B cell (primary cell): ENCODE data around the gene C20orf144. TPM values are rescaled to one million over a fixed set of nuclear protein-coding genes. Genes with fewer than 3 reads are reported as not detected.

Experiments
- ATAC-seq: fragments of 200-7000 bp; cut with Tn5 transposase; one replicate; pipeline ENCODE4 v1.10.0; 2021; ENCODE audit warnings: low read depth, mild to moderate bottlenecking, moderate number of reproducible peaks, moderate library complexity
- CTCF ChIA-PET: fragments of 350-600 bp; sonication (Branson Sonifier 250); formaldehyde crosslinking; loops from one replicate; lab custom pipeline; 2021; ENCODE audit warnings: antibody characterized with exemption, inconsistent platforms; lab: Charles Lee
- POLR2A ChIA-PET: fragments of 350-600 bp; sonication (Branson Sonifier 250); formaldehyde crosslinking; loops from one replicate; lab custom pipeline; 2021; ENCODE audit warnings: antibody characterized with exemption; lab: Charles Lee
- DNase-seq: peaks from one replicate; pipeline ENCODE4 v3.0.0; 2013
- H2AFZ ChIP-seq: 2 replicates; pipeline ENCODE4 v1.6.1; 2012; ENCODE audit warnings: mild to moderate bottlenecking, low read depth, low read length; ENCODE audit not compliant: insufficient read depth, poor library complexity, severe bottlenecking
- H3K27ac ChIP-seq, 2 donors: 1 replicate in 1 of 2; 2 replicates in 1 of 2; pipeline ENCODE4 v1.5.1; 2012 to 2013; ENCODE audit warnings: low read length in 2 of 2, mild to moderate bottlenecking in 2 of 2, moderate library complexity in 1 of 2
- H3K27me3 ChIP-seq, 4 experiments: fragments of 200-600 bp in 1 of 4; sonication (generic) in 1 of 4; replicated peaks in 1 of 4; 1 replicate in 2 of 4; 2 replicates in 2 of 4; pipeline versions ENCODE4 v1.6.1 to v1.7.0; 2013 to 2016; ENCODE audit warnings: low read length in 3 of 4, mild to moderate bottlenecking in 2 of 4, mixed read lengths in 1 of 4, moderate library complexity in 1 of 4; ENCODE audit not compliant: insufficient read depth in 4 of 4, control insufficient read depth in 3 of 4; ENCODE audit errors: control extremely low read depth in 1 of 4
- H3K36me3 ChIP-seq, 2 experiments: replicated peaks in 1 of 2; 1 replicate in 1 of 2; 2 replicates in 1 of 2; pipeline versions ENCODE4 v1.6.1 to v1.7.1; 2013; ENCODE audit warnings: low read length in 1 of 2; ENCODE audit not compliant: insufficient read depth in 2 of 2, control insufficient read depth in 1 of 2; ENCODE audit errors: control extremely low read depth in 1 of 2, extremely low read depth in 1 of 2
- H3K4me1 ChIP-seq, 2 donors: fragments of 200-600 bp in 1 of 2; sonication (generic) in 1 of 2; 1 replicate in 1 of 2; 2 replicates in 1 of 2; pipeline versions ENCODE4 v1.5.1 to v1.6.1; 2013 to 2017; ENCODE audit warnings: low read length in 2 of 2; ENCODE audit not compliant: control insufficient read depth in 2 of 2, insufficient read depth in 2 of 2
- H3K4me2 ChIP-seq: replicated peaks from 2 replicates; pipeline ENCODE3; 2012; ENCODE audit warnings: mild to moderate bottlenecking, low read depth, low read length; ENCODE audit not compliant: poor library complexity, severe bottlenecking
- H3K4me3 ChIP-seq, 5 experiments: fragments of 200-600 bp in 1 of 5; sonication (generic) in 1 of 5; 1 replicate in 3 of 5; 2 replicates in 2 of 5; pipeline versions ENCODE4 v1.5.1 to v1.7.0; 2011 to 2016; ENCODE audit warnings: low read length in 4 of 5, mild to moderate bottlenecking in 4 of 5, low read depth in 2 of 5, control low read depth in 1 of 5, moderate library complexity in 1 of 5; ENCODE audit not compliant: insufficient read depth in 1 of 5; ENCODE audit errors: control extremely low read depth in 1 of 5, extremely low read depth in 1 of 5
- H3K79me2 ChIP-seq: fragments of 200-600 bp; sonication (generic); one replicate; pipeline ENCODE4 v1.6.0; 2016; ENCODE audit warnings: low read length; ENCODE audit not compliant: control insufficient read depth, insufficient read depth
- H3K9ac ChIP-seq: fragments of 200-600 bp; sonication (generic); 2 replicates; pipeline ENCODE4 v1.6.1; 2017; ENCODE audit warnings: mild to moderate bottlenecking, low read length, moderate library complexity
- H3K9me3 ChIP-seq, 3 donors: one replicate each; pipeline versions ENCODE4 v1.6.1 to v1.7.1; 2013; ENCODE audit warnings: low read length in 2 of 3; ENCODE audit not compliant: control insufficient read depth in 2 of 3, insufficient read depth in 1 of 3; ENCODE audit errors: control extremely low read depth in 1 of 3
- H4K20me1 ChIP-seq: 2 replicates; pipeline ENCODE4 v1.6.0; 2012; ENCODE audit warnings: mild to moderate bottlenecking, low read length; ENCODE audit not compliant: insufficient read depth, control insufficient read depth, poor library complexity, severe bottlenecking
- H3K27ac Mint-ChIP-seq: one replicate; pipeline ENCODE4 v1.8.0; 2021; ENCODE audit warnings: mixed read lengths
- H3K27me3 Mint-ChIP-seq: one replicate; pipeline ENCODE4 v1.8.0; 2021; ENCODE audit warnings: mixed read lengths
- H3K4me1 Mint-ChIP-seq: one replicate; pipeline ENCODE4 v1.8.0; 2021; ENCODE audit warnings: mixed read lengths
- H3K4me3 Mint-ChIP-seq: one replicate; pipeline ENCODE4 v1.8.0; 2021; ENCODE audit warnings: mixed read lengths
- H3K9me3 Mint-ChIP-seq: one replicate; pipeline ENCODE4 v1.8.0; 2022; ENCODE audit warnings: mixed read lengths; ENCODE audit not compliant: insufficient read depth
- EZH2 ChIP-seq: IDR thresholded peaks from 2 replicates; pipeline ENCODE4 v1.6.1; 2012; ENCODE audit warnings: borderline replicate concordance, low read depth, mild to moderate bottlenecking, moderate library complexity, low read length; ENCODE audit not compliant: insufficient read depth, poor library complexity, severe bottlenecking
- WGBS: methylation state at CpG from one replicate; pipeline ENCODE4 v1.1.5; 2013; ENCODE audit warnings: missing lambda C conversion rate; ENCODE audit not compliant: insufficient coverage; 5-methylcytosine and 5-hydroxymethylcytosine counted together
- intact Hi-C: fragments of 100-400 bp; cut with micrococcal nuclease; formaldehyde crosslinking; loops from one replicate; pipeline ENCODE4 v1.10.0; 2022
- polyA plus RNA-seq: library from polyadenylated mRNA; depleted of rRNA; stranded (reverse); fragments of >200 nt; gene quantifications from 2 replicates; pipeline ENCODE4 v1.2.3, GENCODE V29; 2012
- total RNA-seq, 2 donors: library from RNA; stranded (reverse); fragments of 120-200 nt in 1 of 2; gene quantifications; 1 replicate in 1 of 2; 2 replicates in 1 of 2; pipeline versions ENCODE4 v1.2.3 to v1.2.4, GENCODE V29; 2013 to 2022
- TF ChIP-seq, protein P1 (sequence below): fragments of 200-600 bp; IDR thresholded peaks from one replicate; pipeline ENCODE4 v1.8.0; 2022; ENCODE audit warnings: antibody characterized with exemption, mild to moderate bottlenecking

The C20orf144 gene
- total and polyA plus RNA-seq, 2 donors (not counting 1 experiment from before 2014, with no cell fraction given) = 0.27 to 0.44 TPM

DNA sequence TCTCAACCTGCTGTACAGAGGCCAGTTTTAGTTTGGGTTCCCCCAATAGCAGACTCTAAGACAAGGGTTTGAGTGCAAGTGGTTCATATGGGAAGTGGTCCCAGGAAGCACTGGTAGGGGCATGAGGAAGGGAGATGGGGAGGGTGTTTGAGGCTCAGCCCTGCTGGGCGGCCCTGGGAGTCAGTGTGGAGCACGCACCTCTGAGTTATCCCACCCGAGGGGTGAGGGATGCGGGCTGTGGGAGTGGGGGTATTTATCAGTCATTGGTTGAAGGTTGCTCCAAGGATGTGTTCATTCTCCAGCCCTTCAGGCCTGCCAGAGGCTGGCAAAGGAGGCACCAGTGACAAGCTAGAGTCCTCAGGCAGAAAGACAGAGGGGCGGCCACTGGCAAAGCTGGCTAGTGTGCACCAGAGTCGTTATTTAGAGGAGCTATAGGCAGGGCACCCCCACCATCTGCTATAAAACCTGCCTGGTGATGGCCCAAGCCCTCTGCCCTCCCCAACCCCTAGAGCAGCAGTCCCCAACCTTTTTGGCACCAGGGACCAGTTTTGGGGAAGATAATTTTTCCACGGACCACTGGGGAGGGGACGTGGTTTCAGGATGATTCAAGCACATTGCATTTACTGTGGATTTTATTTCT is 41.5 kb downstream of the C20orf144 start:
- peaks cover 0 to 15% of the 10 kb centered on the region in 2 experiments for H3K36me3 ChIP-seq
- intact Hi-C loops = no loop called here
- Mint-ChIP-seq H3K9me3 (no peaks in the 10 kb centered on the region), H3K27me3 (no peaks in the 10 kb centered on the region), H3K4me3 (no peak overlapping the region), H3K4me1 (no peaks in the 10 kb centered on the region), H3K27ac (no peak overlapping the region)
- no peak overlapping the region for H3K9ac ChIP-seq
- no peaks in the 10 kb centered on the region for H3K79me2 ChIP-seq
- CTCF ChIA-PET = no interaction called here
- ATAC-seq = no peak
- H3K4me1 ChIP-seq = no peaks in the 10 kb centered on the region
- no peak overlapping the region for H3K4me3 ChIP-seq
- POLR2A ChIA-PET = no interaction called here
- no peaks in the 10 kb centered on the region for H3K27me3 ChIP-seq
- H3K27ac ChIP-seq = no peak overlapping the region
- 98% methylated on average over 6 of the region's 8 CpGs for WGBS
- H3K9me3 ChIP-seq = peaks cover 0 to 12% (median 0%) of the 10 kb centered on the region in 3 donors
- H3K4me2 ChIP-seq = no peak overlapping the region
- no peaks in the 10 kb centered on the region for H4K20me1 ChIP-seq
- TF ChIP-seq EZH2 = no peak
- TF ChIP-seq, protein P1, sequence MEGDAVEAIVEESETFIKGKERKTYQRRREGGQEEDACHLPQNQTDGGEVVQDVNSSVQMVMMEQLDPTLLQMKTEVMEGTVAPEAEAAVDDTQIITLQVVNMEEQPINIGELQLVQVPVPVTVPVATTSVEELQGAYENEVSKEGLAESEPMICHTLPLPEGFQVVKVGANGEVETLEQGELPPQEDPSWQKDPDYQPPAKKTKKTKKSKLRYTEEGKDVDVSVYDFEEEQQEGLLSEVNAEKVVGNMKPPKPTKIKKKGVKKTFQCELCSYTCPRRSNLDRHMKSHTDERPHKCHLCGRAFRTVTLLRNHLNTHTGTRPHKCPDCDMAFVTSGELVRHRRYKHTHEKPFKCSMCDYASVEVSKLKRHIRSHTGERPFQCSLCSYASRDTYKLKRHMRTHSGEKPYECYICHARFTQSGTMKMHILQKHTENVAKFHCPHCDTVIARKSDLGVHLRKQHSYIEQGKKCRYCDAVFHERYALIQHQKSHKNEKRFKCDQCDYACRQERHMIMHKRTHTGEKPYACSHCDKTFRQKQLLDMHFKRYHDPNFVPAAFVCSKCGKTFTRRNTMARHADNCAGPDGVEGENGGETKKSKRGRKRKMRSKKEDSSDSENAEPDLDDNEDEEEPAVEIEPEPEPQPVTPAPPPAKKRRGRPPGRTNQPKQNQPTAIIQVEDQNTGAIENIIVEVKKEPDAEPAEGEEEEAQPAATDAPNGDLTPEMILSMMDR = no peak
- no peak for DNase-seq
- no peak overlapping the region for H2AFZ ChIP-seq

DNA sequence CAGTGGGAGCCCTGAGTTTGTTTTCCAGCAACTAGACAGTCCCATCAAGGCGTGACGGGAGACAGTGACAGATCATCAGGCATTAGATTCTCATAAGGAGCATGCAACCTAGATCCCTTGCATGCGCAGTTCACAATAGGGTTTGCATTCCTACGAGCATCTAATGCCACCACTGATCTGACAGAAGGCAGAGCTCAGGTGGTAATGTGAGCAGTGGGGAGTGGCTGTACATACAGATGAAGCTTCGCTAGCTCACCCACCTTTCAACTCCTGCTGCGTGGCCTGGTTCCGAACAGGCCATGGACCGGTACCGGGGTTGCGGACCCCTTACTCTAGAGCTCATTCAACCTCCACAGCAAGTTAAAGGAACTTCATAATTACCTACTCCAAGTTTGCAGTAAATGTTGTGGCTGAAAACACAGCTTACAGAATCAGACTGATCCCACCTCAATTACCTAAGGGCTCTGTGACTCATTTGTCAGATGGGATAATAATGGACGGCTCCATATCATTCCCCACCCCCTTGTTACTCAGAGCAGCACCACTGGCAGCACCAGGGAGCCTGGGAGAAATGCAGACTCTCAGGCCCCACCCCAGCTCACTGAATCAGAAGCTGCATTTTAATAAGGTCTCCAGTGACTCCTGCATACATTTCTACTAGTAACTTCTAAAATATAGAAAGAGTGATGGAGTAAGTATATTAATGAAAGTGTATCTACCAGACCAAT is 42.2 kb downstream of the C20orf144 start:
- Mint-ChIP-seq H3K4me1 (no peaks in the 10 kb centered on the region), H3K27me3 (no peaks in the 10 kb centered on the region), H3K27ac (no peak overlapping the region), H3K4me3 (no peak overlapping the region), H3K9me3 (no peaks in the 10 kb centered on the region)
- ChIA-PET POLR2A (no interaction called here), CTCF (no interaction called here)
- DNase-seq (no peak), ATAC-seq (no peak)
- Histone ChIP-seq H2AFZ (no peak overlapping the region), H3K4me3 (no peak overlapping the region), H3K27ac (no peak overlapping the region), H3K9me3 (peaks cover 0 to 8% (median 0%) of the 10 kb centered on the region in 3 donors), H4K20me1 (no peaks in the 10 kb centered on the region), H3K79me2 (no peaks in the 10 kb centered on the region), H3K36me3 (peaks cover 0 to 15% of the 10 kb centered on the region in 2 experiments), H3K4me2 (no peak overlapping the region), H3K9ac (no peak overlapping the region), H3K27me3 (no peaks in the 10 kb centered on the region), H3K4me1 (no peaks in the 10 kb centered on the region)
- WGBS = 100% methylated on average over 2 of the region's 11 CpGs
- intact Hi-C loops = no loop called here
- TF ChIP-seq, protein P1 = no peak
- TF ChIP-seq EZH2 = no peak
